ENCODE data around the gene NAA16.

Gene NAA16

GRCh38 chr13:41286370-41286769, 24.7 kb upstream of the NAA16 start:
- Histone ChIP-seq H3K9ac (ENCODE audit: low read length) (no peak overlapping the region), H3K9me3 (ENCODE audit: control insufficient read depth, low read depth, low read length) (no peaks in the 10 kb centered on the region), H3K36me3 (ENCODE audit: control insufficient read depth, low read depth, low read length) (no peaks in the 10 kb centered on the region), H3K27me3 (ENCODE audit: control insufficient read depth, insufficient read depth, low read length) (no peaks in the 10 kb centered on the region), H3K4me3 (ENCODE audit: low read length) (no peak overlapping the region), H3K27ac (ENCODE audit: low read length) (no peak overlapping the region), H3K4me1 (ENCODE audit: control insufficient read depth, low read depth, low read length) (peaks cover 9% of the 10 kb centered on the region)

- Histone ChIP-seq H3K9ac (ENCODE audit: low read length) (no peak overlapping the region), H3K4me3 (ENCODE audit: low read length) (no peak overlapping the region), H3K9me3 (ENCODE audit: control insufficient read depth, low read depth, low read length) (no peaks in the 10 kb centered on the region), H3K36me3 (ENCODE audit: control insufficient read depth, low read depth, low read length) (no peaks in the 10 kb centered on the region), H3K4me1 (ENCODE audit: control insufficient read depth, low read depth, low read length) (peaks cover 9% of the 10 kb centered on the region), H3K27me3 (ENCODE audit: control insufficient read depth, insufficient read depth, low read length) (no peaks in the 10 kb centered on the region), H3K27ac (ENCODE audit: low read length) (no peak overlapping the region)
Measured at GRCh38 chr13:41289463-41289881, 21.6 kb upstream of the NAA16 start.

- H3K9me3 ChIP-seq (ENCODE audit: control insufficient read depth, low read depth, low read length): no peaks in the 10 kb centered on the region
- H3K4me1 ChIP-seq (ENCODE audit: control insufficient read depth, low read depth, low read length): peaks cover 9% of the 10 kb centered on the region
- H3K27ac ChIP-seq (ENCODE audit: low read length): no peak overlapping the region
- H3K36me3 ChIP-seq (ENCODE audit: control insufficient read depth, low read depth, low read length): no peaks in the 10 kb centered on the region
- no peaks in the 10 kb centered on the region for H3K27me3 ChIP-seq (ENCODE audit: control insufficient read depth, insufficient read depth, low read length)
- no peak overlapping the region for H3K9ac ChIP-seq (ENCODE audit: low read length)
- H3K4me3 ChIP-seq (ENCODE audit: low read length): no peak overlapping the region
Measured at GRCh38 chr13:41291246-41291645, 19.8 kb upstream of the NAA16 start.

- H3K9ac ChIP-seq (ENCODE audit: low read length): no peak overlapping the region
- no peaks in the 10 kb centered on the region for H3K36me3 ChIP-seq (ENCODE audit: control insufficient read depth, low read depth, low read length)
- no peak overlapping the region for H3K27ac ChIP-seq (ENCODE audit: low read length)
- no peaks in the 10 kb centered on the region for H3K27me3 ChIP-seq (ENCODE audit: control insufficient read depth, insufficient read depth, low read length)
- no peaks in the 10 kb centered on the region for H3K4me1 ChIP-seq (ENCODE audit: control insufficient read depth, low read depth, low read length)
- no peak overlapping the region for H3K4me3 ChIP-seq (ENCODE audit: low read length)
- H3K9me3 ChIP-seq (ENCODE audit: control insufficient read depth, low read depth, low read length): no peaks in the 10 kb centered on the region
Measured at GRCh38 chr13:41293272-41293671, 17.8 kb upstream of the NAA16 start.

GRCh38 chr13:41294914-41295313, 16.2 kb upstream of the NAA16 start:
- Histone ChIP-seq H3K4me3 (ENCODE audit: low read length) (no peak overlapping the region), H3K36me3 (ENCODE audit: control insufficient read depth, low read depth, low read length) (no peaks in the 10 kb centered on the region), H3K27ac (ENCODE audit: low read length) (no peak overlapping the region)

GRCh38 chr13:41295973-41296372, 15.1 kb upstream of the NAA16 start:
- H3K27me3 ChIP-seq (ENCODE audit: control insufficient read depth, insufficient read depth, low read length): no peaks in the 10 kb centered on the region
- H3K9ac ChIP-seq (ENCODE audit: low read length): no peak overlapping the region
- no peak overlapping the region for H3K4me3 ChIP-seq (ENCODE audit: low read length)
- no peaks in the 10 kb centered on the region for H3K9me3 ChIP-seq (ENCODE audit: control insufficient read depth, low read depth, low read length)
- no peaks in the 10 kb centered on the region for H3K4me1 ChIP-seq (ENCODE audit: control insufficient read depth, low read depth, low read length)
- no peaks in the 10 kb centered on the region for H3K36me3 ChIP-seq (ENCODE audit: control insufficient read depth, low read depth, low read length)
- H3K27ac ChIP-seq (ENCODE audit: low read length): no peak overlapping the region

More at GRCh38 chr13:41294914-41295313, 16.2 kb upstream of the NAA16 start:
- Histone ChIP-seq H3K4me1 (ENCODE audit: control insufficient read depth, low read depth, low read length) (no peaks in the 10 kb centered on the region), H3K9ac (ENCODE audit: low read length) (no peak overlapping the region), H3K27me3 (ENCODE audit: control insufficient read depth, insufficient read depth, low read length) (no peaks in the 10 kb centered on the region), H3K9me3 (ENCODE audit: control insufficient read depth, low read depth, low read length) (no peaks in the 10 kb centered on the region)

GRCh38 chr13:41296879-41297646, 14.0 kb upstream of the NAA16 start:
- Histone ChIP-seq H3K27me3 (ENCODE audit: control insufficient read depth, insufficient read depth, low read length) (no peaks in the 10 kb centered on the region), H3K9me3 (ENCODE audit: control insufficient read depth, low read depth, low read length) (no peaks in the 10 kb centered on the region), H3K36me3 (ENCODE audit: control insufficient read depth, low read depth, low read length) (no peaks in the 10 kb centered on the region), H3K4me3 (ENCODE audit: low read length) (no peak overlapping the region), H3K27ac (ENCODE audit: low read length) (no peak overlapping the region), H3K4me1 (ENCODE audit: control insufficient read depth, low read depth, low read length) (no peaks in the 10 kb centered on the region), H3K9ac (ENCODE audit: low read length) (no peak overlapping the region)

GRCh38 chr13:41299316-41300094, 11.6 kb upstream of the NAA16 start:
- Histone ChIP-seq H3K27me3 (ENCODE audit: control insufficient read depth, insufficient read depth, low read length) (no peaks in the 10 kb centered on the region), H3K4me1 (ENCODE audit: control insufficient read depth, low read depth, low read length) (no peaks in the 10 kb centered on the region), H3K36me3 (ENCODE audit: control insufficient read depth, low read depth, low read length) (no peaks in the 10 kb centered on the region), H3K4me3 (ENCODE audit: low read length) (no peak overlapping the region), H3K9ac (ENCODE audit: low read length) (no peak overlapping the region), H3K27ac (ENCODE audit: low read length) (no peak overlapping the region), H3K9me3 (ENCODE audit: control insufficient read depth, low read depth, low read length) (no peaks in the 10 kb centered on the region)

GRCh38 chr13:41302743-41303142, 8.3 kb upstream of the NAA16 start:
- Histone ChIP-seq H3K27me3 (ENCODE audit: control insufficient read depth, insufficient read depth, low read length) (no peaks in the 10 kb centered on the region), H3K9me3 (ENCODE audit: control insufficient read depth, low read depth, low read length) (no peaks in the 10 kb centered on the region), H3K36me3 (ENCODE audit: control insufficient read depth, low read depth, low read length) (no peaks in the 10 kb centered on the region), H3K27ac (ENCODE audit: low read length) (no peak overlapping the region), H3K4me3 (ENCODE audit: low read length) (no peak overlapping the region), H3K4me1 (ENCODE audit: control insufficient read depth, low read depth, low read length) (no peaks in the 10 kb centered on the region), H3K9ac (ENCODE audit: low read length) (no peak overlapping the region)

GRCh38 chr13:41304551-41304950, 6.5 kb upstream of the NAA16 start:
- no peaks in the 10 kb centered on the region for H3K9me3 ChIP-seq (ENCODE audit: control insufficient read depth, low read depth, low read length)
- no peaks in the 10 kb centered on the region for H3K36me3 ChIP-seq (ENCODE audit: control insufficient read depth, low read depth, low read length)
- no peaks in the 10 kb centered on the region for H3K4me1 ChIP-seq (ENCODE audit: control insufficient read depth, low read depth, low read length)
- no peak overlapping the region for H3K4me3 ChIP-seq (ENCODE audit: low read length)
- H3K9ac ChIP-seq (ENCODE audit: low read length): no peak overlapping the region
- no peaks in the 10 kb centered on the region for H3K27me3 ChIP-seq (ENCODE audit: control insufficient read depth, insufficient read depth, low read length)
- H3K27ac ChIP-seq (ENCODE audit: low read length): no peak overlapping the region

- no peak overlapping the region for H3K9ac ChIP-seq (ENCODE audit: low read length)
- H3K27me3 ChIP-seq (ENCODE audit: control insufficient read depth, insufficient read depth, low read length): no peaks in the 10 kb centered on the region
- H3K36me3 ChIP-seq (ENCODE audit: control insufficient read depth, low read depth, low read length): no peaks in the 10 kb centered on the region
- H3K27ac ChIP-seq (ENCODE audit: low read length): no peak overlapping the region
- H3K4me1 ChIP-seq (ENCODE audit: control insufficient read depth, low read depth, low read length): no peaks in the 10 kb centered on the region
- no peak overlapping the region for H3K4me3 ChIP-seq (ENCODE audit: low read length)
- no peaks in the 10 kb centered on the region for H3K9me3 ChIP-seq (ENCODE audit: control insufficient read depth, low read depth, low read length)
Measured at GRCh38 chr13:41306271-41307145, 4.6 kb upstream of the NAA16 start.
